Measurements from ENCODE around the gene ITGB5.
"Not testable (repeated sequence)": the region's sequence is repeated elsewhere in the genome, so short reads cannot be mapped to it uniquely, and the experiment has no call there.

The ITGB5 gene

GRCh38 chr3:124838963-124839362 lies 48.2 kb downstream of the ITGB5 start:
- in situ Hi-C loops (cut with MboI; ENCODE audit: low sequenced_read_pairs): no loop called here

DNA sequence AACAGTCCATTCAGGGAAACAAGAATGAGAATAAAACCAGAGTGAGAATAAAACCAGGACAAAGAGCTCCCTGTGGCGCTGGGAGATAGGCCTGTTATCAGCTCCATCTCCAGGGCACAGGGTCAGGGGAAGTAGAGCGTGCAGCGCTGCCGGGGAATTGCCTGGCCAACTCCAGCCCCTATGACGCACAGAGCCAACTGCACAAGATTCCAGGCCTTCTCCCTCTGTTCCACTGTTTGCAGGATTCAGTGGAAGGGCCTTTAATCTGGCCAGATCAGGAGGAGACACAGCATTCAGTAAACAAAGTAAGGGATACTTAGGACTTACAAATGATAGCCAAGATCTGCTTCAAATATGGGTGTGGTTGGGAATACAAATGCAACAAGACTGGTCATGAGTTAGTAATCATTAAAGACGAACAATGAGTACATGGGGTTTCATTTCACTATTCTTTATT lies 49.4 kb downstream of the ITGB5 start:
- in situ Hi-C loops (cut with MboI; ENCODE audit: low sequenced_read_pairs): no loop called here

DNA sequence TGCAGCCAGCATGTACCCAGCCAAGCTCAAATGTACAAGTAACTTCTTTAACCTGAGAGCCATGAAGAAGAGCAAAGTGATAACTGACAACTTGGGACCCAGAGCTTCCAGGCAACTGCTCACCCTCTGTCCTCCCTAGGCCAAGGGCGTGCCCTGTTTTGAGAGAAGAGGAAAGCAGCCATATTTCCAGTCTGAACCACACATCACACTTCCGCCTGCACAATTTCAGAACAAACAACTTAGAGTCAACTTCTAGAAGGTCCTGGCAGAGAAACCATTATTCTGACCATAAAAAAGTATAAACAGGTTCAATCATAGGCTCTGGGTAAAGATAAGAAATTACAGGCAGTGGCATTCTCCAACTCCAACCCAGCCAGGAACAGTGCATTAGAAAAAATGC lies 50.1 kb downstream of the ITGB5 start:
- in situ Hi-C loops (cut with MboI; ENCODE audit: low sequenced_read_pairs): no loop called here

DNA sequence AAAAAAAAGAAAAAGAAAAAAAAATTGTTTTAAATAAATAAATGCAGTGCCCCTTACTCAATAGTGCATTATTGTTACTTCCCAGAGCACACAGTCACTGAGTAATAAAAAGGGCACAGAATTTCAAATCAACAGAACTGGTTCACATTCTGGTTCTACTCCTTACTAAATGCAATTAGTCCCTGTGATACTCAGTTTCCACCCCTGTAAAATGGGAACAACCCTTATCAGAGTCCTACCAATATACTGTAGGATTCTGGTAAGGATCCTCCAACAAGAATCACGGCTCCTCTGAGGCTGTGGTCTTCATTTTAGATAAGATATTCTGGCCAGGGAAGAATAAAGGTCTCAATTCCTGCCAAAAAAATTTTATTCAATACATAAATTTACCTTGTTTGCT lies 50.7 kb downstream of the ITGB5 start:
- in situ Hi-C loops (cut with MboI; ENCODE audit: low sequenced_read_pairs): no loop called here

DNA sequence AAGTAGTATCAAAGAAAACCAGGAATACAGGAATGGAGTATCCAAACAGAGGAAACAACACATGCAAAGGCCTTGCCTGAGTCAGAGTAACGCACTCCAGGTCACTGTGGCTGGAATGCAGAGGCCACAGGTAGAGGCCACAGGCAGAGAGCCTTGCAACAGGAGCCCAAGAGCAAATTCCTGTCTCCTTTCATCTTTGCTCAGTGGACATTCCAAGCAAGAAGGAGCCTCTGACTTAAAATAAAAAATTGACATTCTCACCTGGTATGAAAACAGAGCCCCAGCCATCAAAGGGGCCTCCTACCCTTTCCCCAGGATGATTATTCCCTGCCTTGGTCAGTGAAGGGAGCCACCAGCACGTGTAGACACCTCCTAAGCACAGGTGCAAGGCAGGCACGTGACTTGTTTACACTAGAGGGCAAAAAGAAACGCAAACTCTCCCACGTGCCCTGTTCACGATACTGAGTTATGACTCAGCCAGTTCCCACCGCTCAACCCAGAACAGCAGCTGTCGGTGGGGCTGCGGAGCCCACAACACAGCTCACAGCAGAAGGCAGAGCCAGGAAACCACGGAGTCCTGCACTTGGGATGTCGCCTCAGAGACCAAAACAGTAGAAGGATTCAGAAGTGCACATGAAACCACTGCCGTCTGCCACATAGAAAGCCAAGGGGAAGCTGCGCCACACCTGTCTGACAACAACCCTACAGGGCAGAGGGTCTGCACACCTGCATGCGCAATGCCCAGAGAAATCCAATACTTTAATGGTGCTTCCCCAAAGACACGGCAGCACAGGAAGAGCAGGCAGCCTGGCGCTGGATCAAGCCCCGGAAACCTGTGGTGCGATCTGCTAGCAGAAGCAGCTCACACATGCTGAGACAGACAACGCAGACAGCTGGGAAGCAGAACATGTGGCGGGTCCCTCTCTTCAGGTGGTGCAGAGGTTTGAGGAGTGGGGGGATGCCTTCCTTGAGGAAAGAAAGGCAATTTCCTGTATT lies 52.1 kb downstream of the ITGB5 start:
- in situ Hi-C loops (cut with MboI; ENCODE audit: low sequenced_read_pairs): no loop called here

GRCh38 chr3:124833710-124834332 lies 53.3 kb downstream of the ITGB5 start:
- in situ Hi-C loops (cut with MboI; ENCODE audit: low sequenced_read_pairs): no loop called here

DNA sequence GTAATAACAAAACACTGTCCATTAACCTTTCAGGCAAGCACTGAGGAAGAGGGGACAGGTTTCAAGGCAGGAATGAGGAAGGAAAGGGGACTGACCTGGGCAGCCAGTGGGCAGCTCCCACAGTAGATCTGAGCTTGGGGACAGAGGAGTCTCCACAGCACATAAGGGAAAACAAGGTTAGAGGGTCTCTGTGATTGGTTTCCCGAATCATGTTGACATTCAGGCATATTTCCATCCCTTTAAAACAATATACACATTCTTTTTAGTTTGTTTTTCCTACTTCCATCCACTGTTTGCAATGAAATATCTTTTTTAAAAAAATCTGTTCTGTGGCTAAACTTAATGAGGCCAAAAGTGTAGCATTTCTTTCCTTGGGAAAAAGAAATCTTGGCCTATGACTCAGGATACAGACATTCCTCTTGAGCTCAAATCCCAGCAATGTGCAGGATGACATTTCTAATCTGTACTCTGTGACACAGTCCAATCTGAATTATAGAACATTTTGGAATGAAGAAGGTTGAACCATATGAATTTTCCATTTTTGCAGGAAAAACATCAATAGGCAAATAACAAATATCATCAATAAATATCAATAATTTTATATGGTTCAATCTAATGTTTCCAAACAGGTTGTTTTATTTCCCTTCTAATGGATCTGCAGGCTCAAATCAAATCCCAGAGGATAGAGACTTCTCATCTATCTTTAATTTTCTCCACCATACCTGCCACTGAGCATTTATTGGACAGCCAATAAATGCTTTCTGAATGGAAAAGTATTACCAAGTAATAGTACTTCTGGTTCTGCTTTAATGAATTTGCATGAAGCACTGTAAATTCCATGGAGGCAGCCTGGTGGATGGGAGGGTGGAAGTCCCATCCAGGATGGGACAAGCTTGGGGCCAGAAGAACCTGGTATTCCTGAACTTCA lies 54.1 kb downstream of the ITGB5 start:
- in situ Hi-C loops (cut with MboI; ENCODE audit: low sequenced_read_pairs): no loop called here

DNA sequence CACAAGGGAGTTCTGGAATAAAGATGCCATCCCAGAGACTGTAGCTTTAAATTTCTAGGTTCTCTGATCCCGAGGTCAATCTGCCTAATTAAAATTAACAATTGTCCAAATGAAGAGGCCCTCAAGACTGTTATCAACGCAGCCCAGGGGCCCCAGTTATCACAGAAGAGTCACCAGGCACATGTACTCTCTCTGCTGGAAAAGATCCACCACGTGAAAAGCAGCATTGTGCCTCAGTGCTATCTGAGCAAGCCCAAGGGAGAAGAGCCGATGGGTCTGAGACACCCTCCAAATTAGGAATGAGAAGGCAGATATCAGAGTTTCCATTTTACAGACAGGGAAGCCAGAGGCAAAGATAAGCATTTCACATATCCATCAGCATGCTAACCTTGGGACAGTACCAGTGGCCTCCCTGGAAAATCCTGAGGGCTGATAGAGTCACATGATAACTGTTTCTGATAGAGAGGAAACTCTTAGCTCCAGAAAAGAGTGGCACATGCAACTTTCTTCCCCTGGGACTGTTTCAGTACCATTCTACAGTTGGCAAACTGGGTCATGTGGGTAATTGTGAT lies 55.5 kb downstream of the ITGB5 start:
- in situ Hi-C loops (cut with MboI; ENCODE audit: low sequenced_read_pairs): no loop called here

DNA sequence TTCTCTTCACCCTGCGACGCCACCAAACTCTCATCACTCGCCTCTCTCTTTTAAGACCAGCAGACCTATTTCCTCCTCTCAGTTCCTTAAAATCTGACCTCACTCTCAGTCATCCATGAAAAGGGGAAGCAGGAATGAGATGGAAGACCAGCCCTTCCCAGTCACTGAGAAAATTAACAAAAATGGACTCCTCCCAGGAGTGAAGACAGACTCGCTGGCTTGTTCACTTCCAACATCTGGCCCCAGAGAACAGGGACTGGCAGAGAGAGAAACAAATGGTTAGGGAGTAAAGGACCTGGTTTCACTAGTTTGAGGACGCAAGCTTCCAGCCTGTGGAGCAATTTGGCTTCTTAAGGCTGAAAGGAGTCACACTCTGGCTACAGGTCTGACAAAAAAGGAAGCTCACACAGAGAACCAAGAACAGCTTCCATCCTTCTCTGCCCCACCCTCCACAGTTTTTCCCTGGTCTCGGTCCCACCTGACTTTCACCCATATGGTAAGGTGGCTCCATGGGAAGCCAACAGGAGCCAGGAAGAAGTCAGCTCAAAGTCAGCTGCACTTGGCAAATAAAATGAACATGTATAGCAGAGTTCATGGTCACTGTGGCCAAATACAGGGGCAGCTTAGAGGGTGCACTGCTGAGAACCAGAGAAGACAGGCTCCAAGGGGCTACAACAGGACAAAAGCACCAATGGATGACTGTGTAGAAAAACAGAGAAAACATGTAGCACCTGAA lies 57.2 kb downstream of the ITGB5 start:
- in situ Hi-C loops (cut with MboI; ENCODE audit: low sequenced_read_pairs): no loop called here

GRCh38 chr3:124829178-124829818 lies 57.9 kb downstream of the ITGB5 start:
- in situ Hi-C loops (cut with MboI; ENCODE audit: low sequenced_read_pairs): no loop called here

DNA sequence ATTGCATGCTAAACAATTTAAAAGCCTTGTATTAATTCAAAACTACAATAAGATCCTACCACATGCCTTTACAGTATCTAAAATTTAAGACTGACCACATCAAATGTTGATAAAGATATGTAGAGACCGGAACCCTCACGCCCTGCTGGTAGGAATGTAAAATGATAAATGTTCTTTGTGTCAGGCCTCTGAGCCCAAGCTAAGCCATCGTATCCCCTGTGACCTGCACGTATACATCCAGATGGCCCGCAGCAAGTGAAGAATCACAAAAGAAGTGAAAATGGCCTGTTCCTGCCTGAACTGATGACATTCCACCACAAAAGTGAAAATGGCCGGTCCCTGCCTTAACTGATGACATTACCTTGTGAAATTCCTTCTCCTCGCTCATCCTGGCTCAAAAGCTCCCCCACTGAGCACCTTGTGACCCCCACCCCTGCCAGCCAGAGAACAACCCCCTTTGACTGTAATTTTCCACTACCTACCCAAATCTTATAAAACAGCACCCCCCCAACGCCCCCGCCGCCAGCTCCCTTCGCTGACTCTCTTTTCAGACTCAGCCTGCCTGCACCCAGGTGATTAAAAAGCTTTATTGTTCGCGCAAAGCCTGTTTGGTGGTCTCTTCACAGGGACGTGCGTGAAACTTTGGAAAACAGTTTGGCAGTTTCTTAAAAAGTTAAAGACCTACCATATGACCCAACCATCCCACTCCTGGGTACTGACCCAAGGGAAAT lies 59.5 kb downstream of the ITGB5 start:
- in situ Hi-C loops (cut with MboI; ENCODE audit: low sequenced_read_pairs): not testable (repeated sequence)

- in situ Hi-C loops (cut with MboI; ENCODE audit: low sequenced_read_pairs): no loop called here
Measured at GRCh38 chr3:124826703-124827102, 60.5 kb downstream of the ITGB5 start.

- in situ Hi-C loops (cut with MboI; ENCODE audit: low sequenced_read_pairs): no loop called here
Measured at GRCh38 chr3:124824286-124824915, 62.8 kb downstream of the ITGB5 start.

DNA sequence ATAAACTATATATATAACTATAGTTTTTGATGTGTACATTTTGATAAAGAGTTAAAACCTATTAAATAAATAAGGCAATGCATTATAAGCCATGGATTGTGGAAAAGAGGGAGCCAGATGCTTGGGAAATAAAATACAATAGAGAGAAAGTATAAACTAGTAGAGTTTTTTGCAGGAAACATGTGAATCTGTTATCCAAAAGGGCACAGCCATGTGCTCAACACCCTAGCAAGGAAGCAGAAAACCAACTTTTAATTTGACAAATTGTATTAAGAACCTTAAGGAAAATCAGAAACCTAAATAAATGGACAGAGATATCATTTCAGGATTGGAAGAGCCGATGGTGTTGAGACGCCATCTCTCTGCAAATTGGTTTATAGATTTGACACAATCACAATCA lies 63.5 kb downstream of the ITGB5 start:
- in situ Hi-C loops (cut with MboI; ENCODE audit: low sequenced_read_pairs): no loop called here

- in situ Hi-C loops (cut with MboI; ENCODE audit: low sequenced_read_pairs): no loop called here
Measured at GRCh38 chr3:124823206-124823605, 64.0 kb downstream of the ITGB5 start.

DNA sequence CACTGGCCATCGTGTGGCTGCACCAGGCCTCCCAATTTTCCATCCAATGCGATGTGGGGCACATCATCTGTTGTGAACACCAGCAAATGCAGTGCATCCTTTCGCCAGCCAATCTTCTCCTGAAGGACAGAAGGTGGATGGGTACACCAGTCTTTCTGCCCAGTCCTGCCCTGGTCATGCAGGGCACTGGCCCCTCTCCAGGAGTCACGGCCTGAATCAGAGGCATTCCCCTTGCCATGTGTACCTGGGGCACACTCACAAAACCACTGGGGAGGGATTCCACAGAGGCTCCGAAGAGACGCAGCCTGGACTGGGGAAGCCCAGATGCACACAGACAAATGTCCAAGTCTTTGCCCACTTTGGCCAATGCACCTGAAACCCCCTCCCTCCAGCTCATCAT lies 65.8 kb downstream of the ITGB5 start:
- in situ Hi-C loops (cut with MboI; ENCODE audit: low sequenced_read_pairs): no loop called here

DNA sequence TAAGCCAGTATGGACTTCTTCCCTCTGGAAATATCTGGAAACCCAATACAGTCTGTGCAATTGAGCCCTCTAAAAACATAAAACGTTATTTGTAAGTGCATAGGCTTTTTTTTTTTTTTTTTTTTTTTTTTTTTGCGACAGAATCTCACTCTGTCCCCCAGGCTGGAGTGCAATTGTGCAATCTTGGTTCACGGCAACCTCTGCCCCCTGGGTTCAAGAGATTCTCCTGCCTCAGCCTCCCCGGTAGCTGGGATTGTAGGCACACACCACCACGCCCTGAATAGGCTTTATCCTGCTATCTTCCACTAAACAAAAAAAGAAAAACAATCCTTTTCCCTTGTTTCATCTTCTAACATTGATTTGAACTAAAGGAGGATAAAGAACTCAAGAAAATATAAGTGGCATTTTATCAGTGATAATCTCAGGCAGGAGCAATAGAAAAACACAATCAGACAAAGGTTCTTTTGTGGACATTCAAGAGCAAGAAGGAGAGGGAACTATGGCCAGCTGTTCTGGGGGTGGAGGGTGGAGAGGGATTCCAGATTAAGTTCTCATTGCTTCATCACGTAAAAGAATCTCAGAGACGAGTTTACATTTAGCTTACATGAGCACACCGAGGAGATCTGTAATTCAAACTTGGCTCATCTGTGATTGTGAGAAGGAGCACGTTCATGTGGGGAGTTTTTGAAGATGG lies 68.6 kb downstream of the ITGB5 start:
- in situ Hi-C loops (cut with MboI; ENCODE audit: low sequenced_read_pairs): no loop called here

DNA sequence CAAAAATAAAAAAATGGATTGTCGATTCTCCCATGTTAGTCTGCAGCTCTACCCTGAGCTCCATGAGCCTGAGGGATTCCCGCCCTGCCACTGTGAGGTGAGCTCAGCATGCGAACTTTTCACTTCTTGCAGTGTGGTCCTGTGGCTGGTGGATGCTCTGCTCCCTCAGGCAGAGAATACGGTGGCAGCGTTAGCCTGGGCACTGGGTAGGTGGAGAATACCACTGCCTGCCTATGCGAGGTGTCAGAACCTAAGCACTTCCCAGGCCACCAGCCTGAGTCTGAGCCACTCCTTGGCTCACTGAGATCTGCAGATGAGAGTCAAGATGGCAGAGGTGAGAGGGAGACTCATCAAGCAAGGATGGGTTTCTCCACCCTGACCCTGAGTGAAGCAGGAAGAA lies 70.1 kb downstream of the ITGB5 start:
- in situ Hi-C loops (cut with MboI; ENCODE audit: low sequenced_read_pairs): no loop called here
